PFSK-1 (cell line): Measurements from ENCODE around the gene KRTAP10-5.

ENCODE experiments used
- FOXP2 ChIP-seq: optimal IDR thresholded peaks from 2 replicates; pipeline ENCODE3; 2011; ENCODE audit warnings: borderline replicate concordance, control low read depth, inconsistent platforms; ENCODE audit not compliant: insufficient read depth; ENCODE audit errors: extremely low read length, extremely low read depth
- POLR2AphosphoS5 ChIP-seq: IDR thresholded peaks from 2 replicates; pipeline ENCODE4 v1.6.1; 2012; ENCODE audit warnings: low read depth, mild to moderate bottlenecking, control low read depth, low read length, moderate library complexity
- SIN3A ChIP-seq: IDR thresholded peaks from 2 replicates; pipeline ENCODE4 v1.6.1; 2012; ENCODE audit warnings: mild to moderate bottlenecking, low read length, moderate library complexity, borderline replicate concordance; ENCODE audit not compliant: insufficient read depth
- TAF1 ChIP-seq: IDR thresholded peaks from 2 replicates; pipeline ENCODE4 v1.6.1; 2012; ENCODE audit warnings: low read length, control low read depth, borderline replicate concordance; ENCODE audit not compliant: insufficient read depth
- TF ChIP-seq, protein P1 (sequence below), 2 experiments: IDR thresholded peaks; 2 replicates each; pipeline versions ENCODE4 v1.6.1 to v1.8.0; 2011 to 2012; ENCODE audit warnings: low read depth in 2 of 2, low read length in 2 of 2, control low read depth in 1 of 2, inconsistent platforms in 1 of 2, mild to moderate bottlenecking in 1 of 2, moderate library complexity in 1 of 2; ENCODE audit not compliant: insufficient read depth in 1 of 2

Gene KRTAP10-5

DNA sequence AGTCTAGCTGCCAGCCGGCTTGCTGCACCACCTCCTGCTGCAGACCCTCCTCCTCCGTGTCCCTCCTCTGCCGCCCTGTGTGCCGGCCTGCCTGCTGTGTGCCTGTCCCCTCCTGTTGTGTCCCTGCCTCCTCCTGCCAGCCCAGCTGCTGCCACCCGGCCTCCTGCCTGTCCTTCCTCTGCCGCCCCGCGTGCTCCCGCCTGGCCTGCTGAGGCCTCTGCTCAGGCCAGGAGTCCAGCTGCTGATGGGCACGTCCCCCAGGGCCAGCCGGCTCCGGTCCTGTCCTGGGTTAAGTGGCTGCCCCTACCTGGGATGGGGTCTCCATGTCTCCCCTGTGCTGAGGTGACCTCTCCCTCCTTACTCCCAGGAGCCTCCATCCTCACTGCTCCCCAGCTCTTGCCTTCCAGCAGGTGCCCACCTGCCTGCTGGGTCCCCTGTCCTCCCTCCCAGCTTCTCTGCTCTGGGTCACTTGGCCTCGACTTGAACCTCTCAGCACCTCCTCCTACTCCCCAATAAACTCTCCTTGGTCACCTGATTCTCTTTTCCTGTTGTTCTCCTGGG lies 32.3 kb upstream of the KRTAP10-5 start:
- TF ChIP-seq TAF1 (no peak), SIN3A (no peak), FOXP2 (no peak)
- TF ChIP-seq, protein P1, sequence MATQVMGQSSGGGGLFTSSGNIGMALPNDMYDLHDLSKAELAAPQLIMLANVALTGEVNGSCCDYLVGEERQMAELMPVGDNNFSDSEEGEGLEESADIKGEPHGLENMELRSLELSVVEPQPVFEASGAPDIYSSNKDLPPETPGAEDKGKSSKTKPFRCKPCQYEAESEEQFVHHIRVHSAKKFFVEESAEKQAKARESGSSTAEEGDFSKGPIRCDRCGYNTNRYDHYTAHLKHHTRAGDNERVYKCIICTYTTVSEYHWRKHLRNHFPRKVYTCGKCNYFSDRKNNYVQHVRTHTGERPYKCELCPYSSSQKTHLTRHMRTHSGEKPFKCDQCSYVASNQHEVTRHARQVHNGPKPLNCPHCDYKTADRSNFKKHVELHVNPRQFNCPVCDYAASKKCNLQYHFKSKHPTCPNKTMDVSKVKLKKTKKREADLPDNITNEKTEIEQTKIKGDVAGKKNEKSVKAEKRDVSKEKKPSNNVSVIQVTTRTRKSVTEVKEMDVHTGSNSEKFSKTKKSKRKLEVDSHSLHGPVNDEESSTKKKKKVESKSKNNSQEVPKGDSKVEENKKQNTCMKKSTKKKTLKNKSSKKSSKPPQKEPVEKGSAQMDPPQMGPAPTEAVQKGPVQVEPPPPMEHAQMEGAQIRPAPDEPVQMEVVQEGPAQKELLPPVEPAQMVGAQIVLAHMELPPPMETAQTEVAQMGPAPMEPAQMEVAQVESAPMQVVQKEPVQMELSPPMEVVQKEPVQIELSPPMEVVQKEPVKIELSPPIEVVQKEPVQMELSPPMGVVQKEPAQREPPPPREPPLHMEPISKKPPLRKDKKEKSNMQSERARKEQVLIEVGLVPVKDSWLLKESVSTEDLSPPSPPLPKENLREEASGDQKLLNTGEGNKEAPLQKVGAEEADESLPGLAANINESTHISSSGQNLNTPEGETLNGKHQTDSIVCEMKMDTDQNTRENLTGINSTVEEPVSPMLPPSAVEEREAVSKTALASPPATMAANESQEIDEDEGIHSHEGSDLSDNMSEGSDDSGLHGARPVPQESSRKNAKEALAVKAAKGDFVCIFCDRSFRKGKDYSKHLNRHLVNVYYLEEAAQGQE (IDR thresholded peaks at IDR 0.05; ENCODE audit: insufficient read depth in 1 of 2, low read depth in 2 of 2, low read length in 2 of 2) = no peak

DNA sequence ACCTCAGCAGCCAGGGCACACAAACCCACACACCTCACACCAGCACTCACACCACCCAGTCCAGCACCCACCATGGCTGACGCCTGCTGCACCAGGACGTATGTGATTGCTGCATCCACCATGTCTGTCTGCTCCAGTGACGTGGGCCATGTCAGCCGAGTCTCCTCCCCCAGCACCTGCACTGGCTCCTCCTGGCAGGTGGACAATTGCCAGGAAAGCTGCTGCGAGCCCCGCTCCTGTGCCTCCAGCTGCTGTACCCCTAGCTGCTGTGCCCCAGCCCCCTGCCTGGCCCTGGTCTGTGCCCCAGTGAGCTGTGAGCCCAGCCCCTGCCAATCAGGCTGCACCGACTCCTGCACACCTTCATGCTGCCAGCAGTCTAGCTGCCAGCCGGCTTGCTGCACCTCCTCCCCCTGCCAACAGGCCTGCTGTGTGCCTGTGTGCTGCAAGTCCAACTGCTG lies 31.7 kb upstream of the KRTAP10-5 start, which contains the start of gene KRTAP10-8:
KRTAP10-8 (plus strand) TSS at position 51 of the 458 bp plus-strand sequence; CDS start at position 73, 22 bp downstream.
- TF ChIP-seq SIN3A = no peak
- no peak for TF ChIP-seq POLR2AphosphoS5
- TF ChIP-seq, protein P1 (IDR thresholded peaks at IDR 0.05; ENCODE audit: insufficient read depth in 1 of 2, low read depth in 2 of 2, low read length in 2 of 2) = no peak
- no peak for TF ChIP-seq FOXP2
- no peak for TF ChIP-seq TAF1

DNA sequence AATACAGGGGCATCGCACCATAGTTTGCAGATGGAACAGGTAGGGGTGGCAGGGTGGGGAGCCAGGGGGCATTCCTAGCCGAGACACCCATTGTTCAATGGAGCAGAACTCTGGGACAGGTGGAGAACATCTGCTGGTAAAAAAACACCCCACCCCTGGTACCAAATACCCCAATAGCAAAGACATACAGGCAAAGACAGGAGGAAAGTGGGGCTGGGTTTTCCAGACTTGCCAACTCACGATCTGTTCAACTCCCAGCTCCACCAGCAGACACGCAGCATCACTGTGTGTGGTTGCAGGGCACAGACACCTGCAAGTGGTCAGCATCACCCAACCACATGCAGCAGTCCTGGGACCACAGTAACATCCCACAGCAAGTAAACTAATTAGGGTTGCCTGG lies 31.1 kb upstream of the KRTAP10-5 start:
- no peak for TF ChIP-seq TAF1
- no peak for TF ChIP-seq FOXP2
- TF ChIP-seq POLR2AphosphoS5 = no peak
- TF ChIP-seq, protein P1 (IDR thresholded peaks at IDR 0.05; ENCODE audit: insufficient read depth in 1 of 2, low read depth in 2 of 2, low read length in 2 of 2) = no peak
- TF ChIP-seq SIN3A = no peak

DNA sequence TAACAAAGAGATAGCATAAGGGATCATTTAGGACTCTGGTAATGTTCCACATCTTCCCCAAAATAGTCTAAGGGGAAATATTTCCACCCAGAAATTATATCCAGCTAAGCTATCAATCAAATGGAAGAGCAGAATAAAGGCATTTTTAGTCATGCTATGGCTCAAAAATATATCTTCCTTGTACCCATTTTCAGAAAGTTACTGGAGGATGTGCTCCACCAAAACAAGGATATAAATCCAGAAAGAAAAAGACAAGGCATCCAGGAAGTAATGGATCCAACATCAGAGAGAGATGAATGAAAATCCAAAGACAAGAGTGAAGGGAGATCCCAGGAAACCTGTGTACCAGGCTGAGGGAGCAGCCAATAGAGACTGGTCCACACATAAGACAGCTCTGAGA lies 28.8 kb upstream of the KRTAP10-5 start:
- TF ChIP-seq FOXP2 (no peak), TAF1 (no peak), POLR2AphosphoS5 (no peak), SIN3A (no peak)
- TF ChIP-seq, protein P1 (IDR thresholded peaks at IDR 0.05; ENCODE audit: insufficient read depth in 1 of 2, low read depth in 2 of 2, low read length in 2 of 2) = no peak
